GM06990 (cell line): ENCODE data around the gene APOBEC3F.
"Not testable (repeated sequence)": the region's sequence is repeated elsewhere in the genome, so short reads cannot be mapped to it uniquely, and the experiment has no call there.

Experiments used
- DNase-seq: peaks from one replicate; pipeline ENCODE4 v3.0.0-alpha.2; 2011; ENCODE audit not compliant: insufficient read length; ENCODE audit errors: extremely low read depth
- H3K27me3 ChIP-seq: replicated peaks from 2 replicates; pipeline ENCODE4 v1.6.0; 2011; ENCODE audit warnings: low read length; ENCODE audit not compliant: control insufficient read depth, insufficient read depth
- H3K36me3 ChIP-seq: 2 replicates; pipeline ENCODE4 v1.5.1; 2011; ENCODE audit warnings: low read length; ENCODE audit not compliant: control insufficient read depth, insufficient read depth
- H3K4me3 ChIP-seq: replicated peaks from 2 replicates; pipeline ENCODE4 v1.5.1; 2011; ENCODE audit warnings: low read depth, mild to moderate bottlenecking, control low read depth, low read length
- TF ChIP-seq, protein P1 (sequence below): IDR thresholded peaks from 2 replicates; pipeline ENCODE4 v1.5.1; 2011; ENCODE audit warnings: low read length, control low read depth, mild to moderate bottlenecking, inconsistent platforms; ENCODE audit not compliant: insufficient read depth, poor library complexity, severe bottlenecking

The APOBEC3F gene

DNA sequence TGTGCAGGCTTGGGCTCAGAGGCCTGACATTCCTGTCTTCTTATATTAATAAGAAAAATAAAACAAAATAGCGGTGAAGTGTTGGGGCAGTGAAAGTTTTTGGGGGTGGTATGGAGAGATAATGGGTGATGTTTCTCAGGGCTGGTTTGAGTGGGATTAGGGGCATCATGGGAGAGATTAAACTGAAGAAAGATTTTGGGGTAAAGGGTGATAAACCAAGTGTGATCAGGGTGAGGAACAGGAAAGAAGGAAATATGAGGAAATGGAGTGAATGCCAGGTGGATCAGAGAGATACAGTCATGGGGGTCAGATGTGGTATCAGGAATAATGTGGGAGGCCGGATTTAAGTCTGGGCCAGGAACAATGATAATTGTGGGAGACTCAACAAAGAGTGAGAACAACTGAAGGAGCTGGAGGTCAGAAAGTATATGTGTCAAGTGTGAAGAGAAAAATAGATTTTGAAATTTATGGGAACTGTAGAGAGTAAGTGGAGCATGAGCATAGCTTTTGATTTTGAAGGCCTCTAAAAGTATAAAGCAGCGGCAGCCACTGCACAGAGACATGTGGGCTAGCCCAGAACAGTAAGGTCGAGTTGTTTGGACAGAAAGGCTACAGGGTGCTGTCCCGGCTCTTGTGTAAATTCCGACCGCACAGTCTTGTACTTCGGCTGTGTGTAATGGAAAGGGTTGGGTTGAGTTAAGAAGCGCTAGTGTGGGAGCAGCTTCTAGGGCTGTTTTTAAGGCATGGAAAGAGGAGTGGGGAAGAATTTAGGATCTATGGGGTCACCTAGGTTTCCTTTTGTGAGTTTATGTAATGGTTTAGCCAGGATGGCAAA lies 26.0 kb downstream of the APOBEC3F start:
- H3K4me3 ChIP-seq = peak overlapping the region; percentile 63
- DNase-seq, H3K27me3 ChIP-seq, H3K36me3 ChIP-seq: not testable (repeated sequence)

DNA sequence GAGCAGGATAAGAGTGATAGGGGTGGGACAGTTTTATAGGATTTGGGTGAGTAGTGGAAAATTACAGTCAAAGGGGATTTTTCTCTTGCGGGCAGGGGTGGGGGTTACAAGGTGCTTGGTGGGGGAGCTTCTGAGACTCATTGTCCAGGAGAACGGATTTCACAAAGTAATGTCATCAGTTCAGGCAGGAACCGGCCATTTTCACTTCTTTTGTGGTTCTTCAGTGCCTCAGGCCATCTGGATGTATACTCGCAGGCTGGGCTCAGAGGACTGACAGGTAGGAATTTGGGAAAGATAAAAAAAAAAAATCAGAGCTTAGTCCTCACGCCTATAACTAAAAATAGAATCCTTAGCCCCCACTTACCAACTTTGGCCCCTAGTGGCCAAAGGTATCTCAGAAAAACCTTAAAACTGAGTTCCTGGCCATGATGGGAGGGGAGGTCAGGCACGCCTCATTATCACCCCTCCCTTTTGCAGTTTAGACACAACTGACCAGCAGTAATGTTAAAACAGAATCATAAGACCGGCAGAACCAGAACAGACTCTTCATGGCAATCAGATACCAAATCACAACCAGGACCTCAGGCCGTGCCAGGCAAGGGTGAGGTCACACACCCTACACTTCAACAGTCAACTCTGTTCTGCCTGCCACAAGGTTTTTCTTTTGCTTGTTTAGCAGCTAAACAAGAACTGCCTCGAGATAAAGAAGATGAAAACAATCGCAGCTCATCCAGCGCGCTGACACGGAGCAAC lies 27.5 kb downstream of the APOBEC3F start:
- Histone ChIP-seq H3K27me3 (no peaks in the 10 kb centered on the region), H3K4me3 (peak overlapping the region; percentile 63), H3K36me3 (no peaks in the 10 kb centered on the region)
- TF ChIP-seq, protein P1, sequence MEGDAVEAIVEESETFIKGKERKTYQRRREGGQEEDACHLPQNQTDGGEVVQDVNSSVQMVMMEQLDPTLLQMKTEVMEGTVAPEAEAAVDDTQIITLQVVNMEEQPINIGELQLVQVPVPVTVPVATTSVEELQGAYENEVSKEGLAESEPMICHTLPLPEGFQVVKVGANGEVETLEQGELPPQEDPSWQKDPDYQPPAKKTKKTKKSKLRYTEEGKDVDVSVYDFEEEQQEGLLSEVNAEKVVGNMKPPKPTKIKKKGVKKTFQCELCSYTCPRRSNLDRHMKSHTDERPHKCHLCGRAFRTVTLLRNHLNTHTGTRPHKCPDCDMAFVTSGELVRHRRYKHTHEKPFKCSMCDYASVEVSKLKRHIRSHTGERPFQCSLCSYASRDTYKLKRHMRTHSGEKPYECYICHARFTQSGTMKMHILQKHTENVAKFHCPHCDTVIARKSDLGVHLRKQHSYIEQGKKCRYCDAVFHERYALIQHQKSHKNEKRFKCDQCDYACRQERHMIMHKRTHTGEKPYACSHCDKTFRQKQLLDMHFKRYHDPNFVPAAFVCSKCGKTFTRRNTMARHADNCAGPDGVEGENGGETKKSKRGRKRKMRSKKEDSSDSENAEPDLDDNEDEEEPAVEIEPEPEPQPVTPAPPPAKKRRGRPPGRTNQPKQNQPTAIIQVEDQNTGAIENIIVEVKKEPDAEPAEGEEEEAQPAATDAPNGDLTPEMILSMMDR = peak; percentile 51
- no peak for DNase-seq

DNA sequence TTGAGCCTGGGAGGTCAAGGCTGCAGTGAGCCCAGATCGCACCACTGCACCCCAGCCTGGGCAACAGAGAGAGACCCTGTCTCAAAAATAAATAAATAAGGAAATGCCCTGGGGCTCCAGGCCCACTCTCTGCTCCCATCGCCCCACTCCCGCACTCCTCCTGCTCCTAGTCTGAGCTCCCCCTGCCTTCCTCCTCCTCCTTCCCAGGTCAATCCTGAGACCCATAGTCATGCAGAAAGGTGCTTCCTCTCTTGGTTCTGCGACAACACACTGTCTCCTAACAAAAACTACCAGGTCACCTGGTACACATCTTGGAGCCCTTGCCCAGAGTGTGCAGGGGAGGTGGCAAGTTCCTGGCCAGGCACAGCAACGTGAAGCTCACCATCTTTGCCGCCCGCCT lies 29.5 kb downstream of the APOBEC3F start:
- TF ChIP-seq, protein P1 = no peak
- DNase-seq = no peak
- Histone ChIP-seq H3K4me3 (no peak overlapping the region), H3K36me3 (no peaks in the 10 kb centered on the region), H3K27me3 (no peaks in the 10 kb centered on the region)

DNA sequence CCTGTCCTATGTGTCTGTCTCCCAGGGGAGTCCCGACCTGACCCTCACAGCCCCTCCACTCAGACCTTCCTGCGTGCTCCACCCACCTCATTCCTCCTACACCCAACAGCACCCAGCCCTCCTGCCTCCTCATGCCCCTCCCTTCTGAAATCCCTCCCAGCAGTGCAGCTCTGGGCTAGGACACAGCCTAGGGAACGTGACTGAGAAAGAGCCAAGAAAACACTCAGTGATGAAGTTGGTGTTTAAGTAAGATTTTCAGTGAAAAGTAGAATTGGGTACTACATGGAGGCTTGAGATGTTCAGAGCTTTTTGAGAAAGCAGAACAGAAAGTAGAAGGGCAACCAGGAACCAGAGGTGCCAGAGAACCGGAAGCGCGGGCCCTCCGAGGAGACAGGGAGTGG lies 31.9 kb downstream of the APOBEC3F start:
- not testable (repeated sequence) for H3K27me3 ChIP-seq, H3K4me3 ChIP-seq, H3K36me3 ChIP-seq
- DNase-seq = peak; percentile 59

DNA sequence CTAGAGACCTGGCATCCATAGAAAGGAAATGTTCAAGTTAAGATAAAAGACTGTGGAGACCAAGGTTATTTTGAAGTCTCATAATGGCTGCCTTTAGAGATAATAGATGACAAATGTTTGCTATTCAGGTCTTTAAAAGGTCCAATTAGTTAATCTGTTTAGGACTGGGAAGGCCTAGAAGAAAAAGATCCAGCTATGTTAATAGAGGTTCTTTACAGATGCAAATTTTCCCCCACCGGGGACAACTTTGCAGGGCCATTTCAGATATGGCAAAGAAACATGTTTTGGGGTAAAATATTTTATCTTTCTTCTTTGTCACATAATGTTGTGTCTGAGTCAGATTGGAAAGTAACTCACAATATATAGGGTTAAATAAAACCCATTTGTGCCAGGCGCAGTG lies 33.3 kb downstream of the APOBEC3F start:
- no peak overlapping the region for H3K4me3 ChIP-seq
- DNase-seq = no peak
- TF ChIP-seq, protein P1 = no peak
- no peaks in the 10 kb centered on the region for H3K36me3 ChIP-seq
- H3K27me3 ChIP-seq = no peaks in the 10 kb centered on the region

DNA sequence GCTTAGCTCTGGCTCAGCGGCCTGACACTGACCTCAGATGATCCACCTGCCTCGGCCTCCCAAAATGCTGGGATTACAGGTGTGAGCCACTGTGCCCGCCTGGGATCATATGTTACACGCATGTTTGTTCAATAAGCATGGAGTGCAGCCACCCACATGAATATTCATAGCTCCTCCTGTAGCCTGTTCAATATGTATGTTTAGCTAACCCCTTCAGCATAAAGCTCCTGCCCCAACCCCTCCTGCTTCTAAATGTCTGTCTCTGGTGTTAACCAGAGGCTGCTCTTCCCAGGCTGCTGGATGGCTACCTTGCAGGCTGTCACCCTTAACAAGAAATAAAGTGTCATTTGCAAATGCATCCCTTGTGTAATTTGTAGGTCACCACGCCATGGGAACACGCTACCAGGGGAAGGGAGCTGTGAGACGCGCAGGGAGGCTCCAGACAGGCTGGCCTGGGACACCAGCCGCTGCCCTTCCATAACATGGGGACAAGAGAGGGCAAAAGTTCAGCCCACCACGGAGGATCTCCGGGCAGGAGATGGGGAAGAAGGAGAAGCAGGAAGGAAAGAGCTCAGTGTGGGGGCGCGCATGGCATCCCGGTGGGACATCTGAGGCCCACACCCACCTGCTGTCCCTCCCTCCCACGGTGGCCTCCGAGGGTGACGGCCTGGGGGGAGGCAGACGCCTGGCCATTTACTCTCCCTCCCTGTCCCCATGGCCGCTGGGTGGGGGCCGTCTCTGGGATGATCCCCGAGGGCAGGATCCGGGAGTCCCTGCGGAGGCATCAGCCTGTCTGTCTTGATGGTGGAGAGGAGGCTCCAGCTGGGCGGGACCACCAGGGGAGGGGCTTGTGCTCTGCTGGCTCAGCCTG lies 35.7 kb downstream of the APOBEC3F start:
- not testable (repeated sequence) for DNase-seq, H3K36me3 ChIP-seq, H3K27me3 ChIP-seq
- peak overlapping the region; percentile 53 for H3K4me3 ChIP-seq

DNA sequence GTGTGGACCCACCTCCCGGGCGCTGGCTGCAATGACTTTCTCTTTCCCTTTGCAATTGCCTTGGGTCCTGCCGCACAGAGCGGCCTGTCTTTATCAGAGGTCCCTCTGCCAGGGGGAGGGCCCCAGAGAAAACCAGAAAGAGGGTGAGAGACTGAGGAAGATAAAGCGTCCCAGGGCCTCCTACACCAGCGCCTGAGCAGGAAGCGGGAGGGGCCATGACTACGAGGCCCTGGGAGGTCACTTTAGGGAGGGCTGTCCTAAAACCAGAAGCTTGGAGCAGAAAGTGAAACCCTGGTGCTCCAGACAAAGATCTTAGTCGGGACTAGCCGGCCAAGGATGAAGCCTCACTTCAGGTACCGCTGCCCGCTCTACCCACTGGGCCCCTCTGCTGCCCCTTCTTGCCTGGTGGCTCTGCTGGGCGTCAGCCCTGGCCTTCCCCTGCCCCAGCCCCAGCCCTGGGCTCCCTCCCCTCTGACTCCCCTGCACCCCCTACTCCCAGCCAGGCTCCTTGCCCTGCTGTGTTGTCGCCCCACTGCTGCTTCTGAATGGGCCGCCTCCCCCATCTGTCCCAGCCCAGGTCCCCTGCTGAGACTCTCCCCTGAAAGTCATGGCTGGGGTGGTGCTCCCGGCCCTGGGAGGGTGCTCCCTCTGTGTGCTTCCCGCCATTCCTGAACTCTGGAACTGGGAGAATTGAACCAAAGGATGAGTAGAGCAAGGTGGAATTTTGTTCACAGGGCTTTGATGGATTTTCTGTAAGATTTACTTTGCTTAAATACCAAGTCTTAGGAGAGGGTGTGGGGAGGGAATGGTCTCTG lies 36.6 kb downstream of the APOBEC3F start, which contains the start of gene APOBEC3G:
Gene APOBEC3G (plus strand): TSS at position 250 of the 815 bp plus-strand sequence. CDS start 87 bp downstream, at position 337.
- not testable (repeated sequence) for H3K27me3 ChIP-seq, DNase-seq
- H3K4me3 ChIP-seq = peak within 1 kb of the TSS; percentile 71
- H3K36me3 ChIP-seq = peaks cover 12% of the 10 kb centered on the region

DNA sequence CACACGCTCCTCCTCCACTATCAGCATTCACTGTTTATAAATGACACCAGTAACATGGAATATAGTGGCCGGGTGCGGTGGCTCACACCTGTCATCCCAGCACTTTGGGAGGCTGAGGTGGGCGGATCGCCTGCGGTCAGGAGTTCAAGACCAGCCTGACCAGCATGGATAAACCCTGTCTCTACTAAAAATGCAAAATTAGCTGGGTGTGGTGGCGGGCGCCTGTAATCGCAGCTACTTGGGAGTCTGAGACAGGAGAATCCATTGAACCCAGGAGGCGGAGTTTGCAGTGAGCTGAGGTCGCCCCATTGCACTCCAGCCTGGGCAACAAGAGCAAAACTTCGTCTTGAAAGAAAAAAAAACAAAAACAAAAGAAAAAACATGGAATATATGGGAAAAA lies 37.2 kb downstream of the APOBEC3F start:
- peaks cover 12% of the 10 kb centered on the region for H3K36me3 ChIP-seq
- H3K27me3 ChIP-seq, DNase-seq: not testable (repeated sequence)
- H3K4me3 ChIP-seq = peak overlapping the region; percentile 71
